Fibroblast of lung (primary cell): ENCODE measurements around the gene RNF126. TPM values are rescaled to one million over a fixed set of nuclear protein-coding genes. Genes with fewer than 3 reads are reported as not detected.
"Not testable (repeated sequence)": the region's sequence is repeated elsewhere in the genome, so short reads cannot be mapped to it uniquely, and the experiment has no call there.

Source experiments
- DNase-seq, 2 donors: peaks; one replicate each; pipeline versions ENCODE4 v3.0.0 to v3.0.0-alpha.2; 2010; ENCODE audit warnings: low read depth in 2 of 2
- H2AFZ ChIP-seq: 2 replicates; pipeline ENCODE4 v1.5.1; 2012; ENCODE audit warnings: low read length, control low read depth, inconsistent platforms
- H3K27ac ChIP-seq: 2 replicates; pipeline ENCODE4 v1.5.1; 2011; ENCODE audit warnings: low read length, control low read depth; ENCODE audit not compliant: insufficient read depth
- H3K27me3 ChIP-seq: 2 replicates; pipeline ENCODE4 v1.5.1; 2011; ENCODE audit warnings: mild to moderate bottlenecking, low read length; ENCODE audit not compliant: control insufficient read depth, insufficient read depth
- H3K36me3 ChIP-seq: 2 replicates; pipeline ENCODE4 v1.5.1; 2011; ENCODE audit warnings: low read length; ENCODE audit not compliant: control insufficient read depth, insufficient read depth
- H3K4me1 ChIP-seq: 2 replicates; pipeline ENCODE4 v1.5.1; 2011; ENCODE audit warnings: low read length; ENCODE audit not compliant: control insufficient read depth, insufficient read depth; ENCODE audit errors: extremely low read depth
- H3K4me2 ChIP-seq: 2 replicates; pipeline ENCODE4 v1.5.1; 2011; ENCODE audit warnings: low read length, control low read depth; ENCODE audit not compliant: insufficient read depth; ENCODE audit errors: extremely low read depth
- H3K4me3 ChIP-seq, 4 experiments: fragments of 200-600 bp in 1 of 4; sonication (generic) in 1 of 4; replicated peaks in 1 of 4; 2 replicates each; pipeline ENCODE4 v1.5.1; 2011 to 2016; ENCODE audit warnings: low read length in 4 of 4, low read depth in 3 of 4, mild to moderate bottlenecking in 3 of 4, control low read depth in 2 of 4, inconsistent platforms in 1 of 4, mixed read lengths in 1 of 4; ENCODE audit not compliant: insufficient read depth in 1 of 4; ENCODE audit errors: control extremely low read depth in 1 of 4
- H3K79me2 ChIP-seq: 2 replicates; pipeline ENCODE4 v1.5.1; 2012; ENCODE audit warnings: mild to moderate bottlenecking, low read length, inconsistent platforms; ENCODE audit not compliant: control insufficient read depth, insufficient read depth
- H3K9ac ChIP-seq: 2 replicates; pipeline ENCODE4 v1.5.1; 2011; ENCODE audit warnings: mild to moderate bottlenecking, low read length, control low read depth; ENCODE audit not compliant: insufficient read depth
- H3K9me3 ChIP-seq: 2 replicates; pipeline ENCODE4 v1.5.1; 2012; ENCODE audit warnings: low read depth, low read length; ENCODE audit not compliant: control insufficient read depth, insufficient read depth
- H4K20me1 ChIP-seq: 2 replicates; pipeline ENCODE4 v1.5.1; 2011; ENCODE audit warnings: low read length; ENCODE audit not compliant: control insufficient read depth, insufficient read depth; ENCODE audit errors: extremely low read depth
- CTCF ChIP-seq, 2 donors: IDR thresholded peaks in 1 of 2; conservative IDR thresholded peaks in 1 of 2; 1 replicate in 1 of 2; 2 replicates in 1 of 2; pipeline ENCODE4 v1.5.1; 2011 to 2012; ENCODE audit warnings: low read length in 2 of 2, control low read depth in 1 of 2, inconsistent platforms in 1 of 2, low read depth in 1 of 2, mild to moderate bottlenecking in 1 of 2
- EZH2 ChIP-seq: IDR thresholded peaks from 2 replicates; pipeline ENCODE4 v1.5.1; 2012; ENCODE audit warnings: low read length, control low read depth, mild to moderate bottlenecking; ENCODE audit errors: missing control alignments
- polyA plus RNA-seq, 2 donors: library from polyadenylated mRNA; depleted of rRNA in 1 of 2; stranded (reverse) in 1 of 2; unstranded in 1 of 2; fragments of >200 nt; gene quantifications; 2 replicates each; pipeline ENCODE4 v1.2.1, GENCODE V29; 2011 to 2012; ENCODE audit warnings: missing spikeins in 1 of 2
- total RNA-seq: library from RNA; depleted of rRNA; stranded (reverse); fragments of >200 nt; gene quantifications from 2 replicates; pipeline ENCODE4 v1.2.1, GENCODE V29; 2014

The RNF126 gene
- total and polyA plus RNA-seq, 2 donors (not counting 1 experiment from before 2014, with no cell fraction given): 7.8 to 18.0 TPM

GRCh38 chr19:674282-675151, 11.5 kb upstream of the RNF126 start:
- H3K4me2 ChIP-seq: no peak overlapping the region

GRCh38 chr19:670609-671075, 7.6 kb upstream of the RNF126 start:
- TF ChIP-seq CTCF (conservative IDR thresholded peaks at IDR 0.05 in 1 of 2, IDR thresholded peaks at IDR 0.05 in 1 of 2; ENCODE audit: low read depth in 1 of 2, low read length in 2 of 2) (peak in 1 of 2 donors; percentile 13), EZH2 (no peak)
- no peak overlapping the region for H3K27ac ChIP-seq
- DNase-seq: no peak
- H3K4me2 ChIP-seq: no peak overlapping the region
- no peaks in the 10 kb centered on the region for H3K79me2 ChIP-seq
- H4K20me1 ChIP-seq: no peaks in the 10 kb centered on the region
- no peaks in the 10 kb centered on the region for H3K36me3 ChIP-seq
- peaks cover 2% of the 10 kb centered on the region for H3K4me1 ChIP-seq
- H3K4me3 ChIP-seq: no peak overlapping the region
- H3K27me3 ChIP-seq: no peaks in the 10 kb centered on the region
- no peak overlapping the region for H3K9ac ChIP-seq
- H3K9me3 ChIP-seq: no peaks in the 10 kb centered on the region
- H2AFZ ChIP-seq: no peak overlapping the region

More at GRCh38 chr19:674282-675151, 11.5 kb upstream of the RNF126 start:
- Histone ChIP-seq H3K27me3 (no peaks in the 10 kb centered on the region), H3K79me2 (peaks cover 2% of the 10 kb centered on the region), H4K20me1 (no peaks in the 10 kb centered on the region), H3K27ac (no peak overlapping the region), H3K36me3 (no peaks in the 10 kb centered on the region), H3K4me3 (no peak overlapping the region), H3K4me1 (peaks cover 17% of the 10 kb centered on the region), H3K9me3 (no peaks in the 10 kb centered on the region), H2AFZ (no peak overlapping the region), H3K9ac (no peak overlapping the region)
- TF ChIP-seq EZH2: no peak
- TF ChIP-seq CTCF (conservative IDR thresholded peaks at IDR 0.05 in 1 of 2, IDR thresholded peaks at IDR 0.05 in 1 of 2; ENCODE audit: low read depth in 1 of 2, low read length in 2 of 2): no peak
- no peak for DNase-seq

- H3K4me1 ChIP-seq, H3K79me2 ChIP-seq, H4K20me1 ChIP-seq, H3K27me3 ChIP-seq, H3K4me3 ChIP-seq, H3K9ac ChIP-seq, H2AFZ ChIP-seq, H3K27ac ChIP-seq, H3K9me3 ChIP-seq, H3K4me2 ChIP-seq, H3K36me3 ChIP-seq: not testable (repeated sequence)
- DNase-seq: peak in 1 of 2 donors; percentile 63
Measured at GRCh38 chr19:668675-669434, 5.8 kb upstream of the RNF126 start.

DNA sequence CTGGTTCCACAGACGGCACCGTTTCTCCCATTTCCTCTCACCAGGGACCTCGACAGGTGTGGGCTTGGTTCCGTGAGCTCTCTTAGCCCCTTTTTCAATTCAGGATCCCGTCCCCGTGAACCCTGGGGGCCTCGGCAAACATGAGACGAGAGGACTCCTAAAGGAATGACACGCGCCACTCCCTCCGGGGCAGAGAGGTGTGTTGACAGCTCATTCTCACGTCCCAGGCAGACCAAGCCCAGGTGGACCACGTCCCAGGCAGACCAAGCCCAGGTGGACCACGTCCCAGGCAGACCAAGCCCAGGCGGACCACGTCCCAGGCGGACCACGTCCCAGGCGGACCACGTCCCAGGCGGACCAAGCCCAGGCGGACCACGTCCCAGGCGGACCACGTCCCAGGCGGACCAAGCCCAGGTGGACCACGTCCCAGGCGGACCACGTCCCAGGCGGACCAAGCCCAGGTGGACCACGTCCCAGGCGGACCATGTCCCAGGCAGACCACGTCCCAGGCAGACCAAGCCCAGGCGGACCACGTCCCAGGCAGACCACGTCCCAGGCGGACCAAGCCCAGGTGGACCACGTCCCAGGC, 4.1 kb upstream of the RNF126 start:
- H3K4me2 ChIP-seq, DNase-seq, H2AFZ ChIP-seq, H3K9ac ChIP-seq, H3K27me3 ChIP-seq, H3K9me3 ChIP-seq, H3K4me3 ChIP-seq, H3K36me3 ChIP-seq, H3K4me1 ChIP-seq, H3K79me2 ChIP-seq, H4K20me1 ChIP-seq, H3K27ac ChIP-seq: not testable (repeated sequence)
